Esophagus squamous epithelium (tissue), 5 donors: ENCODE data around the gene TPK1. TPM values are rescaled to one million over a fixed set of nuclear protein-coding genes. Genes with fewer than 3 reads are reported as not detected.

ENCODE experiments used
- DNase-seq: peaks from one replicate; lab custom pipeline; 2025; lab: John Stamatoyannopoulos, UW
- H3K27ac ChIP-seq, 4 donors: fragments of 200-600 bp; sonication (generic); one replicate each; pipeline ENCODE4 v1.5.1; 2016 to 2019; ENCODE audit warnings: mild to moderate bottlenecking in 1 of 4
- H3K27me3 ChIP-seq, 4 donors: fragments of 200-600 bp; sonication (generic); 1 replicate in 3 of 4; 2 replicates in 1 of 4; pipeline versions ENCODE4 v1.5.1 to v1.6.0; 2017 to 2021; ENCODE audit warnings: antibody characterized with exemption in 1 of 4
- H3K36me3 ChIP-seq, 3 donors: fragments of 200-600 bp; sonication (generic); one replicate each; pipeline ENCODE4 v1.5.1; 2016 to 2019
- H3K4me1 ChIP-seq, 3 donors: fragments of 200-600 bp; sonication (generic); one replicate each; pipeline ENCODE4 v1.5.1; 2017 to 2019
- H3K4me3 ChIP-seq, 4 donors: fragments of 200-600 bp; sonication (generic); 1 replicate in 3 of 4; 2 replicates in 1 of 4; pipeline ENCODE4 v1.5.1; 2016 to 2019; ENCODE audit warnings: mild to moderate bottlenecking in 2 of 4, moderate library complexity in 1 of 4
- H3K9me3 ChIP-seq, 3 donors: fragments of 200-600 bp; sonication (generic); one replicate each; pipeline ENCODE4 v1.5.1; 2016 to 2019
- CTCF ChIP-seq, 6 experiments: fragments of 450-650 bp in 4 of 6; fragments of 200-600 bp in 2 of 6; sonication (generic) in 2 of 6; IDR thresholded peaks; one replicate each; pipeline ENCODE4 v1.5.1; 2016 to 2019; ENCODE audit warnings: antibody characterized with exemption in 6 of 6, mild to moderate bottlenecking in 4 of 6, moderate library complexity in 4 of 6
- POLR2A ChIP-seq, 4 donors: fragments of 450-650 bp; IDR thresholded peaks; one replicate each; pipeline ENCODE4 v1.6.1; 2017; ENCODE audit warnings: antibody characterized with exemption in 4 of 4, mild to moderate bottlenecking in 4 of 4, moderate library complexity in 3 of 4
- WGBS, 2 donors: methylation state at CpG; one replicate each; pipeline ENCODE4 v1.1.5; 2018; 5-methylcytosine and 5-hydroxymethylcytosine counted together
- intact Hi-C: fragments of 100-400 bp; cut with DNase I; formaldehyde crosslinking; loops from one replicate; pipeline ENCODE4 v1.15.0; 2022
- total RNA-seq, 4 donors: library from RNA; depleted of rRNA; stranded (reverse); fragments of >200 nt; gene quantifications; one replicate each; pipeline ENCODE4 v1.1.0, GENCODE V29; 2016
- donor health status: DM: yes; HTN: yes; CAD: no.

Gene TPK1
- total RNA-seq, 4 donors from 2014 or later = 2.3 to 8.4 (median 2.7) TPM

- 100% methylated on average over 1 of the region's 1 CpG for WGBS, 2 donors
- Histone ChIP-seq H3K27ac (no peak overlapping the region), H3K27me3 (no peaks in the 10 kb centered on the region), H3K9me3 (no peaks in the 10 kb centered on the region), H3K4me1 (no peaks in the 10 kb centered on the region), H3K36me3 (no peaks in the 10 kb centered on the region), H3K4me3 (no peak overlapping the region)
- no peak for DNase-seq
- intact Hi-C loops = no loop called here
- TF ChIP-seq CTCF (IDR thresholded peaks at IDR 0.05) (no peak), POLR2A (IDR thresholded peaks at IDR 0.05) (no peak)
Measured at GRCh38 chr7:144717720-144718119, 118.1 kb downstream of the TPK1 start.

- WGBS, 2 donors = 31 to 63% methylated on average over 2 of the region's 2 CpGs
- H3K4me3 ChIP-seq = no peak overlapping the region
- intact Hi-C loops = no loop called here
- H3K36me3 ChIP-seq = no peaks in the 10 kb centered on the region
- no peak overlapping the region for H3K27ac ChIP-seq
- H3K4me1 ChIP-seq = no peaks in the 10 kb centered on the region
- no peaks in the 10 kb centered on the region for H3K9me3 ChIP-seq
- DNase-seq = no peak
- TF ChIP-seq CTCF (IDR thresholded peaks at IDR 0.05) (no peak), POLR2A (IDR thresholded peaks at IDR 0.05) (no peak)
- no peaks in the 10 kb centered on the region for H3K27me3 ChIP-seq
Measured at GRCh38 chr7:144713850-144714249, 122.0 kb downstream of the TPK1 start.

- intact Hi-C loops = no loop called here
- no peak for TF ChIP-seq CTCF (IDR thresholded peaks at IDR 0.05)
- TF ChIP-seq POLR2A (IDR thresholded peaks at IDR 0.05) = no peak
Measured at GRCh38 chr7:144710791-144711190, 125.1 kb downstream of the TPK1 start.

GRCh38 chr7:144709066-144709465 is 126.8 kb downstream of the TPK1 start:
- intact Hi-C loops = no loop called here
- Histone ChIP-seq H3K27me3 (no peaks in the 10 kb centered on the region), H3K36me3 (no peaks in the 10 kb centered on the region)

More at GRCh38 chr7:144710791-144711190, 125.1 kb downstream of the TPK1 start:
- Histone ChIP-seq H3K4me1 (no peaks in the 10 kb centered on the region), H3K27ac (no peak overlapping the region), H3K36me3 (no peaks in the 10 kb centered on the region), H3K9me3 (no peaks in the 10 kb centered on the region), H3K4me3 (no peak overlapping the region), H3K27me3 (no peaks in the 10 kb centered on the region)
- DNase-seq = no peak
- WGBS, 2 donors = 68 to 77% methylated on average over 4 of the region's 4 CpGs

GRCh38 chr7:144691240-144691639 is 144.6 kb downstream of the TPK1 start:
- TF ChIP-seq CTCF (IDR thresholded peaks at IDR 0.05) = no peak
- TF ChIP-seq POLR2A (IDR thresholded peaks at IDR 0.05) = no peak
- no peak overlapping the region for H3K4me3 ChIP-seq
- H3K36me3 ChIP-seq = no peaks in the 10 kb centered on the region
- H3K4me1 ChIP-seq = no peaks in the 10 kb centered on the region
- no peaks in the 10 kb centered on the region for H3K9me3 ChIP-seq
- no peaks in the 10 kb centered on the region for H3K27me3 ChIP-seq
- DNase-seq = no peak
- H3K27ac ChIP-seq = no peak overlapping the region
- intact Hi-C loops = no loop called here

More at GRCh38 chr7:144709066-144709465, 126.8 kb downstream of the TPK1 start:
- H3K4me3 ChIP-seq = no peak overlapping the region
- no peaks in the 10 kb centered on the region for H3K9me3 ChIP-seq
- no peaks in the 10 kb centered on the region for H3K4me1 ChIP-seq
- no peak for DNase-seq
- WGBS, 2 donors = 26 to 61% methylated on average over 1 of the region's 1 CpG
- H3K27ac ChIP-seq = no peak overlapping the region
- no peak for TF ChIP-seq CTCF (IDR thresholded peaks at IDR 0.05)
- TF ChIP-seq POLR2A (IDR thresholded peaks at IDR 0.05) = no peak
